GM12875 (cell line): ENCODE measurements around the gene KLF11.
"Not testable (repeated sequence)": the region's sequence is repeated elsewhere in the genome, so short reads cannot be mapped to it uniquely, and the experiment has no call there.

ENCODE experiments used
- H3K4me3 ChIP-seq: one replicate; pipeline ENCODE4 v1.5.1; 2011; ENCODE audit warnings: low read depth, low read length, control low read depth
- TF ChIP-seq, protein P1 (sequence below): IDR thresholded peaks from 2 replicates; pipeline ENCODE4 v1.5.1; 2011; ENCODE audit warnings: low read depth, mild to moderate bottlenecking, control low read depth, inconsistent platforms, low read length, moderate library complexity, borderline replicate concordance; ENCODE audit not compliant: insufficient read depth

Gene KLF11

DNA sequence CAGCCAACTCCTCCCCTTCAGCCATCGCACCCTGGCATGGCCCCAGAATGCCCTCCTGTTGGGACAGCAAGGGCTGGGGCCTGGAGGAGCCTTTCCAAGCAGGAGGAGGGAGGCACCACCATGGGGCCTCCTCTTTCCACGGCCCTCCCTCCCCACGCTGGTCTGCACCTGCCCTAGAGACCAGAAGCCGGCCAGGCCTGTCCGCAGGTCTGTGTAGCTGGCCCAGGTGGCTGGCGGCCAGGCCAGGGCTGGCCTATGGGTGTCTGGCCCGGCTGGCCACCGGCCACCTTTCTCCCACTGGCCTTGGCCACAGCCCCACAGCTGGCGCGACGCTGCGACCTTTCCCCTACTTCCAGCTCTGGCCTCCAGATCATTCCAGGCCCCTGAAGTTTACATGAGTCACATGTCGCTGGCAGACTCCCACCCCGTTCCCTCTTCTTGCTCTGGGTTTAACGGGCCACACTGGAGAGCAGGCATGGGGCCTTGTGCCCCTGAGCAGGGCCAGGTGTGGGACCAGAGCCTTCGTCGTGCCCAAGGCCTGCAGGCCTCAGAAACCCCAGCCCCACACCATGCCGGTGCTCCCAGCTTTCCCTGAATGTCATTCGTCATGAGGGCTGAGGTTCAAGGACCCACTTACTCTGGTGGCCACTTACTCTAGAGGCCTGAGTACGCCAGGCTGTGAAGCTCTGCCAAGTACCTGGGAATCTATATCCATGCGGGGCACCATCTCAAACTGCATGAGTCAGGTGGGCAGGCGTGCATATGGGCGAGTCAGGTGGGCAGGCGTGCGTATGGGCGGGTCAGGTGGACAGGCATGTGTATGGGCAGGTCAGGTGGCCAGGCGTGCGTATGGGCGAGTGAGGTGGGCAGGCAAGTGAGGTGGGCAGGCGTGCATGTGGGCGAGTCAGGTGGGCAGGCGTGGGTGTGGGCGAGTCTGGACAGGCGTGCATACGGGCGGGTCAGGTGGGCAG is 33.3 kb upstream of the KLF11 start:
- H3K4me3 ChIP-seq = no peak overlapping the region
- TF ChIP-seq, protein P1, sequence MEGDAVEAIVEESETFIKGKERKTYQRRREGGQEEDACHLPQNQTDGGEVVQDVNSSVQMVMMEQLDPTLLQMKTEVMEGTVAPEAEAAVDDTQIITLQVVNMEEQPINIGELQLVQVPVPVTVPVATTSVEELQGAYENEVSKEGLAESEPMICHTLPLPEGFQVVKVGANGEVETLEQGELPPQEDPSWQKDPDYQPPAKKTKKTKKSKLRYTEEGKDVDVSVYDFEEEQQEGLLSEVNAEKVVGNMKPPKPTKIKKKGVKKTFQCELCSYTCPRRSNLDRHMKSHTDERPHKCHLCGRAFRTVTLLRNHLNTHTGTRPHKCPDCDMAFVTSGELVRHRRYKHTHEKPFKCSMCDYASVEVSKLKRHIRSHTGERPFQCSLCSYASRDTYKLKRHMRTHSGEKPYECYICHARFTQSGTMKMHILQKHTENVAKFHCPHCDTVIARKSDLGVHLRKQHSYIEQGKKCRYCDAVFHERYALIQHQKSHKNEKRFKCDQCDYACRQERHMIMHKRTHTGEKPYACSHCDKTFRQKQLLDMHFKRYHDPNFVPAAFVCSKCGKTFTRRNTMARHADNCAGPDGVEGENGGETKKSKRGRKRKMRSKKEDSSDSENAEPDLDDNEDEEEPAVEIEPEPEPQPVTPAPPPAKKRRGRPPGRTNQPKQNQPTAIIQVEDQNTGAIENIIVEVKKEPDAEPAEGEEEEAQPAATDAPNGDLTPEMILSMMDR = no peak

DNA sequence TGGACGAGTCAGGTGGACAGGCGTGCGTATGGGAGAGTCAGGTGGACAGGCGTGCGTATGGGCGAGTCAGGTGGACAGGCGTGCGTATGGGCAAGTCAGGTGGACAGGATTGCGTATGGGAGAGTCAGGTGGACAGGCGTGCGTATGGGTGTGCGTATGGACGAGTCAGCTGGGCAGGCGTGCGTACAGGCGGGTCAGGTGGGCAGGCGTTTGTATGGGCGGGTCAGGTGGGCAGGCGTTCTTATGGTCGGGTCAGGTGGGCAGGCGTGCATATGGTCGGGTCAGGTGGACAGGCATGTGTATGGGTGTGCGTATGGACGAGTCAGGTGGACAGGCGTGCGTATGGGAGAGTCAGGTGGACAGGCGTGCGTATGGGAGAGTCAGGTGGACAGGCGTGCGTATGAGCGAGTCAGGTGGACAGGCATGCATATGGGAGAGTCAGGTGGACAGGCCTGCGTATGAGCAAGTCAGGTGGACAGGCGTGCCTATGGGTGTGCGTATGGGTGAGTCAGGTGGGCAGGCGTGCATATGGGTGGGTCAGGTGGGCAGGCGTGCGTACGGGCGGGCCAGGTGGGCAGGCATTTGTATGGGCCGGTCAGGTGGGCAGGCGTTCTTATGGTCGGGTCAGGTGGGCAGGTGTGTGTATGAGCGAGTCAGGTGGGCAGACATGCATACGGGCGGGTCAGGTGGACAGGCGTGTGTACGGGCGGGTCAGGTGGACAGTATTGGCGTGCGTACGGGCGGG is 32.3 kb upstream of the KLF11 start:
- H3K4me3 ChIP-seq = not testable (repeated sequence)

DNA sequence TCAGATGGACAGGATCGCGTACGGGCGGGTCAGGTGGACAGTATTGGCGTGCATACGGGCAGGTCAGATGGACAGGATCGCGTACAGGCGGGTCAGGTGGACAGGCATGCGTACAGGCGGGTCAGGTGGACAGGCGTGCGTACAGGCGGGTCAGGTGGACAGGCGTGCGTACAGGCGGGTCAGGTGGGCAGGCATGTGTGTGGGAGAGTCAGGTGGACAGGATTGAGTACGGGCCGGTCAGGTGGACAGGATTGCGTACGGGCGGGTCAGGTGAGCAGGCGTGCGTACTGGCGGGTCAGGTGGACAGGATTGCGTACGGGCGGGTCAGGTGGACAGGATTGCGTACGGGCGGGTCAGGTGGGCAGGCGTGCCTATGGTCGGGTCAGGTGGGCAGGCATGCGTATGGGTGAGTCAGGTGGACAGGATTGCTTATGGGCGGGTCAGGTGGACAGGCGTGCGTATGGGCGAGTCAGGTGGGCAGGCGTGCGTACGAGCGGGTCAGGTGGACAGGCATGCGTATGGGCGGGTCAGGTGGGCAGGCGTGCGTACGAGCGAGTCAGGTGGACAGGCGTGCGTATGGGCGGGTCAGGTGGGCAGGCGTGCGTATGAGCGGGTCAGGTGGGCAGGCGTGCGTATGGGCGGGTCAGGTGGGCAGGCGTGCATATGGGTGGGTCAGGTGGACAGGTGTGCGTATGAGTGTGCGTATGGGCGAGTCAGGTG is 31.6 kb upstream of the KLF11 start:
- H3K4me3 ChIP-seq = not testable (repeated sequence)

DNA sequence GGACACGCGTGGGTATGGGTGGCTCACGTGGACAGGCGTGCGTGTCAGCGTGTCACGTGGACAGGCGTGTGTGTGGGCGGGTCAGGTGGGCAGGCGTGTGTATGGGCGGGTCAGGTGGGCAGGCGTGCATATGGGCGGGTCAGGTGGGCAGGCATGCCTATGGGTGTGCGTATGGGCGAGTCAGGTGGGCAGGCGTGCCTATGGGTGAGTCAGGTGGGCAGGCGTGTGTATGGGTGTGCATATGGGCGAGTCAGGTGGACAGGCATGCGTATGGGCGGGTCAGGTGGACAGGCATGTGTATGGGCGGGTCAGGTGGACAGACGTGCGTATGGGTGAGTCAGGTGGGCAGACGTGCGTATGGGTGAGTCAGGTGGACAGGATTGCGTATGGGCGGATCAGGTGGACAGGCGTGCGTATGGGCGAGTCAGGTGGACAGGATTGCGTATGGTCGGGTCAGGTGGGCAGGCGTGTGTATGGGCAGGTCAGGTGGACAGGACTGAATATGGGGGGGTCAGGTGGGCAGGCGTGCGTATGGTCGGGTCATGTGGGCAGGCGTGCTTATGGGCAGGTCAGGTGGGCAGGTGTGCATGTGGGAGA is 30.9 kb upstream of the KLF11 start:
- not testable (repeated sequence) for H3K4me3 ChIP-seq

DNA sequence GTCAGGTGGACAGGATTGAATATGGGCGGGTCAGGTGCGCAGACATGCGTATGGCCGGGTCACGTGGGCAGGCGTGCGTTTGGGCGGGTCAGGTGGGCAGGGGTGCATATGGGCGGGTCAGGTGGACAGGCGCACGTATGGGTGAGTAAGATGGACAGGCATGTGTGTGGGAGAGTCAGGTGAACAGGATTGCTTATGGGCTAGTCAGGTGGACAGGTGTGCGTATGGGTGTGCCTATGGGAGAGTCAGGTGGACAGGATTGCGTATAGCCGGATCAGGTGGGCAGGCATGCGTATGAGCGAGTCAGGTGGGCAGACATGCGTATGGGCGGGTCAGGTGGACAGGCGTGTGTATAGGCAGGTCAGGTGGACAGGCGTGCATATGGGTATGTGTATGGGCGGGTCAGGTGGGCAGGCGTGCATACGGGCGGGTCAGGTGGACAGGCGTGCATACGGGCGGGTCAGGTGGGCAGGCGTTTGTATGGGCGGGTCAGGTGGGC is 30.3 kb upstream of the KLF11 start:
- H3K4me3 ChIP-seq = no peak overlapping the region
- TF ChIP-seq, protein P1 = no peak

DNA sequence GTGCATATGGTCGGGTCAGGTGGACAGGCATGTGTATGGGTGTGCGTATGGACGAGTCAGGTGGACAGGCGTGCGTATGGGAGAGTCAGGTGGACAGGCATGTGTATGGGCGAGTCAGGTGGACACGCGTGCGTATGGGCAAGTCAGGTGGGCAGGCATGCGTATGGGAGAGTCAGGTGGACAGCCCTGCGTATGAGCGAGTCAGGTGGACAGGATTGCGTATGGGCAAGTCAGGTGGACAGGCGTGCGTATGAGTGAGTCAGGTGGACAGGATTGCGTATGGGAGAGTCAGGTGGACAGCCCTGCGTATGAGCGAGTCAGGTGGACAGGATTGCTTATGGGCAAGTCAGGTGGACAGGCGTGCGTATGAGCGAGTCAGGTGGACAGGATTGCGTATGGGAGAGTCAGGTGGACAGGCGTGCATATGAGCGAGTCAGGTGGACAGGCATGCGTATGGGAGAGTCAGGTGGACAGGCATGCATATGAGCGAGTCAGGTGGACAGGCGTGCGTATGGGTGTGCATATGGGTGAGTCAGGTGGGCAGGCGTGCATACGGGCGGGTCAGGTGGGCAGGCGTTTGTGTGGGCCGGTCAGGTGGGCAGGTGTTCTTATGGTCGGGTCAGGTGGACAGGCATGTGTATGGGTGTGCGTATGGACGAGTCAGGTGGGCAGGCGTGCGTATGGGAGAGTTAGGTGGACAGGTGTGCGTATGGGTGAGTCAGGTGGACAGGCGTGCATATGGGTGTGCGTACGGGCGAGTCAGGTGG is 29.5 kb upstream of the KLF11 start:
- not testable (repeated sequence) for H3K4me3 ChIP-seq

DNA sequence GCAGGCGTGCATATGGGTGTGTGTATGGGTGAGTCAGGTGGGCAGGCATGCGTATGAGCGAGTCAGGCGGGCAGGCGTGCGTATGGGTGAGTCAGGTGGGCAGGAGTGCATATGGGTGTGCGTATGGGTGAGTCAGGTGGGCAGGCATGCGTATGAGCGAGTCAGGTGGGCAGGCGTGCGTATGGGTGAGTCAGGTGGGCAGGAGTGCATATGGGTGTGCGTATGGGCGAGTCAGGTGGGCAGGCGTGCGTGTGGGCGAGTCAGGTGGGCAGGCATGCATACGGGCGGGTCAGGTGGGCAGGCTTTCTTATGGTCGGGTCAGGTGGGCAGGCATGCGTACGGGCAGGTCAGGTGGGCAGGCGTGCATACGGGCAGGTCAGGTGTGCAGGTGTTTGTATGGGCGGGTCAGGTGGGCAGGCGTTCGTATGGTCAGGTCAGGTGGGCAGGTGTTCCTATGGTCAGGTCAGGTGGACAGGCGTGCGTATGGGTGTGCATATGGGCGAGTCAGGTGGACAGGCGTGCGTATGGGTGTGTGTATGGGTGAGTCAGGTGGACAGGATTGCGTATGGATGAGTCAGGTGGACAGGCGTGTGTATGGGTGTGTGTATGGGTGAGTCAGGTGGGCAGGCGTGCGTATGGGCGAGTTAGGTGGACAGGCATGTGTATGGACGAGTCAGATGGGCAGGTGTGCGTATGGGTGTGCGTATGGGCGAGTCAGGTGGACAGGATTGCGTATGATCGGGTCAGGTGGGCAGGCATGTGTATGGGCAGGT is 28.7 kb upstream of the KLF11 start:
- H3K4me3 ChIP-seq = no peak overlapping the region
- TF ChIP-seq, protein P1 = no peak

DNA sequence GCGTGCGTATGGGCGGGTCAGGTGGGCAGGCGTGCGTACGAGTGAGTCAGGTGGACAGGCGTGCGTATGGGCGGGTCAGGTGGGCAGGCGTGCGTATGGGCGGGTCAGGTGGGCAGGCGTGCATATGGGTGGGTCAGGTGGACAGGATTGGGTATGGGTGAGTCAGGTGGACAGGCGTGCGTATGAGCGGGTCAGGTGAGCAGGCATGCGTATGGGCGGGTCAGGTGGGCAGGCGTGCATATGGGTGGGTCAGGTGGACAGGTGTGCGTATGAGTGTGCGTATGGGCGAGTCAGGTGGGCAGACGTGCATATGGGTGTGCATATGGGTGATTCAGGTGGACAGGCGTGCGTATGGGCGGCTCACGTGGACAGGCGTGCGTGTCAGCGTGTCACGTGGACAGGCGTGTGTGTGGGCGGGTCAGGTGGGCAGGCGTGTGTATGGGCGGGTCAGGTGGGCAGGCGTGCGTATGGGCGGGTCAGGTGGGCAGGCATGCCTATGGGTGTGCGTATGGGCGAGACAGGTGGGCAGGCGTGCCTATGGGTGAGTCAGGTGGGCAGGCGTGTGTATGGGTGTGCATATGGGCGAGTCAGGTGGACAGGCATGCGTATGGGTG is 27.9 kb upstream of the KLF11 start:
- H3K4me3 ChIP-seq = not testable (repeated sequence)
